SK-N-SH (cell line): Measurements from ENCODE around the gene USP40. TPM values are rescaled to one million over a fixed set of nuclear protein-coding genes. Genes with fewer than 3 reads are reported as not detected.

ENCODE experiments used
- CTCF ChIA-PET: fragments of 300-600, 350-600 bp; formaldehyde crosslinking; extraction: SDS; loops from one replicate; lab custom pipeline; 2021; lab: Yijun Ruan, JAX
- POLR2A ChIA-PET: fragments of 350-600 bp; sonication (Branson Sonifier 250); formaldehyde crosslinking; extraction: SDS; loops from one replicate; lab custom pipeline; 2020; ENCODE audit warnings: antibody characterized with exemption, inconsistent platforms; lab: Yijun Ruan, JAX
- DNase-seq: peaks from one replicate; pipeline ENCODE4 v3.0.0; 2012
- H2AFZ ChIP-seq: fragments of 200-600 bp; sonication (generic); 2 replicates; pipeline ENCODE4 v1.8.1; 2016; ENCODE audit warnings: antibody characterized with exemption, mild to moderate bottlenecking, low read depth
- H3F3A ChIP-seq: fragments of 200-600 bp; sonication (generic); replicated peaks from 2 replicates; pipeline ENCODE3; 2016; ENCODE audit warnings: antibody characterized with exemption, mild to moderate bottlenecking; ENCODE audit not compliant: insufficient read depth
- H3K27ac ChIP-seq, 2 experiments: fragments of 200-500 bp in 1 of 2; fragments of 200-600 bp in 1 of 2; sonication (Bioruptor generic) in 1 of 2; sonication (generic), shearing (Covaris generic) in 1 of 2; 2 replicates each; pipeline versions ENCODE4 v1.5.1 to v1.6.1; 2014 to 2016; ENCODE audit warnings: low read depth in 2 of 2, inconsistent platforms in 1 of 2, low read length in 1 of 2, mild to moderate bottlenecking in 1 of 2, mixed read lengths in 1 of 2
- H3K27me3 ChIP-seq: fragments of 200-600 bp; sonication (generic), shearing (Covaris generic); 2 replicates; pipeline ENCODE4 v1.6.1; 2016; ENCODE audit warnings: mixed run types; ENCODE audit not compliant: insufficient read depth
- H3K36me3 ChIP-seq, 2 experiments: fragments of 200-500 bp in 1 of 2; fragments of 200-600 bp in 1 of 2; sonication (Bioruptor generic) in 1 of 2; sonication (generic) in 1 of 2; replicated peaks in 1 of 2; 2 replicates each; pipeline versions ENCODE3 to v1.5.1; 2014 to 2016; ENCODE audit warnings: low read length in 1 of 2, mild to moderate bottlenecking in 1 of 2; ENCODE audit not compliant: insufficient read depth in 2 of 2, control insufficient read depth in 1 of 2
- H3K4me1 ChIP-seq, 2 experiments: fragments of 200-500 bp in 1 of 2; fragments of 200-600 bp in 1 of 2; sonication (Bioruptor generic) in 1 of 2; sonication (generic), shearing (Covaris generic) in 1 of 2; 2 replicates each; pipeline versions ENCODE4 v1.5.1 to v1.6.1; 2014 to 2016; ENCODE audit warnings: low read depth in 1 of 2, low read length in 1 of 2, mixed run types in 1 of 2; ENCODE audit not compliant: insufficient read depth in 2 of 2, control insufficient read depth in 1 of 2
- H3K4me2 ChIP-seq: fragments of 200-600 bp; sonication (generic), shearing (Covaris generic); 2 replicates; pipeline ENCODE4 v1.6.1; 2017; ENCODE audit warnings: mixed run types
- H3K4me3 ChIP-seq, 2 experiments: fragments of 200-500 bp in 1 of 2; fragments of 200-600 bp in 1 of 2; sonication (Bioruptor generic) in 1 of 2; sonication (generic), shearing (Covaris generic) in 1 of 2; 2 replicates each; pipeline versions ENCODE4 v1.5.1 to v1.8.1; 2014 to 2016; ENCODE audit warnings: low read depth in 2 of 2, inconsistent platforms in 1 of 2, low read length in 1 of 2, mild to moderate bottlenecking in 1 of 2, mixed read lengths in 1 of 2, moderate library complexity in 1 of 2
- H3K79me2 ChIP-seq: fragments of 200-600 bp; sonication (generic); 2 replicates; pipeline ENCODE4 v1.8.1; 2017; ENCODE audit warnings: mild to moderate bottlenecking; ENCODE audit not compliant: insufficient read depth
- H3K9ac ChIP-seq: fragments of 200-600 bp; sonication (generic); 2 replicates; pipeline ENCODE4 v1.6.1; 2017; ENCODE audit warnings: mixed run types
- H3K9me2 ChIP-seq: fragments of 200-600 bp; sonication (generic); 2 replicates; pipeline ENCODE4 v1.6.1; 2017; ENCODE audit warnings: mixed run types
- H3K9me3 ChIP-seq: fragments of 200-600 bp; sonication (generic); 2 replicates; pipeline ENCODE4 v1.6.1; 2017; ENCODE audit warnings: mixed run types, mild to moderate bottlenecking, moderate library complexity
- H4K20me1 ChIP-seq: fragments of 200-600 bp; sonication (generic); 2 replicates; pipeline ENCODE4 v1.6.1; 2017; ENCODE audit warnings: mild to moderate bottlenecking, mixed run types; ENCODE audit not compliant: insufficient read depth
- ELF1 ChIP-seq: IDR thresholded peaks from 2 replicates; pipeline ENCODE4 v1.4.0; 2012
- FOXJ3 ChIP-seq: sonication (generic); formaldehyde crosslinking; IDR thresholded peaks from 2 replicates; pipeline ENCODE4 v1.5.1; 2020; ENCODE audit warnings: mild to moderate bottlenecking, missing genetic modification reagents
- GABPA ChIP-seq: IDR thresholded peaks from 2 replicates; pipeline ENCODE4 v1.4.0; 2012; ENCODE audit warnings: low read depth, mild to moderate bottlenecking
- GATA2 ChIP-seq: sonication (generic); formaldehyde crosslinking; IDR thresholded peaks from 2 replicates; pipeline ENCODE4 v1.5.0; 2020; ENCODE audit warnings: mild to moderate bottlenecking, missing genetic modification reagents
- MAX ChIP-seq: IDR thresholded peaks from 2 replicates; pipeline ENCODE4 v1.4.0; 2012; ENCODE audit warnings: low read depth
- NFIC ChIP-seq: IDR thresholded peaks from 2 replicates; pipeline ENCODE4 v1.4.0; 2012; ENCODE audit warnings: borderline replicate concordance
- PBX3 ChIP-seq: IDR thresholded peaks from 2 replicates; pipeline ENCODE4; 2012
- POLR2AphosphoS5 ChIP-seq: IDR thresholded peaks from 2 replicates; pipeline ENCODE4 v1.6.1; 2012; ENCODE audit warnings: low read depth, low read length
- SMC3 ChIP-seq: IDR thresholded peaks from 2 replicates; pipeline ENCODE4 v1.6.1; 2012; ENCODE audit warnings: low read depth, low read length, improper control_type of control experiment
- TEAD4 ChIP-seq: IDR thresholded peaks from 2 replicates; pipeline ENCODE4 v1.4.0; 2012; ENCODE audit warnings: mild to moderate bottlenecking, borderline replicate concordance; ENCODE audit not compliant: insufficient read depth
- USF2 ChIP-seq: fragments of 150-350 bp; IDR thresholded peaks from 2 replicates; pipeline ENCODE4 v1.6.1; 2017; ENCODE audit warnings: antibody characterized with exemption, low read length, low read depth, borderline replicate concordance
- YY1 ChIP-seq: IDR thresholded peaks from 2 replicates; pipeline ENCODE4 v1.4.0; 2012; ENCODE audit warnings: low read depth, mild to moderate bottlenecking
- ZBTB33 ChIP-seq: IDR thresholded peaks from 2 replicates; pipeline ENCODE4 v1.4.0; 2012; ENCODE audit warnings: low read depth, borderline replicate concordance
- WGBS: methylation state at CpG from one replicate; pipeline ENCODE4 v1.1.6; 2017; ENCODE audit warnings: low lambda C conversion rate; 5-methylcytosine and 5-hydroxymethylcytosine counted together
- polyA plus RNA-seq, 3 experiments: library from polyadenylated mRNA; depleted of rRNA; stranded (reverse); fragments of >200 nt; gene quantifications; 2 replicates each; pipeline ENCODE4 v1.2.3, GENCODE V29; 2012

The USP40 gene
- polyA plus RNA-seq, 1 of the 3 experiments (the other 2 are of a cell fraction), result 37.0 TPM

- TF ChIP-seq GABPA, result no peak
- no peak for TF ChIP-seq ZBTB33
Observed at GRCh38 chr2:233544200-233544610, 22.4 kb downstream of the USP40 start (continued).

- ChIA-PET CTCF (interaction anchor here (0.9 kb wide), 1 partner anchor 18 kb away, joined by 3 read pairs; no protein-coding TSS in a partner anchor), POLR2A (no interaction called here)
- Histone ChIP-seq H4K20me1 (no peaks in the 10 kb centered on the region), H3K4me2 (no peak overlapping the region), H3K9ac (no peak overlapping the region), H3F3A (peaks cover 6% of the 10 kb centered on the region), H3K9me3 (no peaks in the 10 kb centered on the region), H3K4me3 (no peak overlapping the region), H3K36me3 (peaks cover 54 to 69% of the 10 kb centered on the region in 2 experiments), H3K27me3 (no peaks in the 10 kb centered on the region), H2AFZ (no peak overlapping the region)
- DNase-seq, result no peak
- 70% methylated on average over 5 of the region's 5 CpGs for WGBS
- no peak for TF ChIP-seq POLR2AphosphoS5
- no peak for TF ChIP-seq ELF1
- TF ChIP-seq NFIC, result no peak
- TF ChIP-seq TEAD4, result no peak
- TF ChIP-seq USF2, result no peak
- TF ChIP-seq GATA2 (CRISPR knock-in tag), result no peak
- TF ChIP-seq FOXJ3 (CRISPR knock-in tag), result no peak
- TF ChIP-seq, all 33 proteins: peak for 0
- Histone ChIP-seq H3K27ac (no peak overlapping the region), H3K79me2 (no peaks in the 10 kb centered on the region), H3K4me1 (no peaks in the 10 kb centered on the region), H3K9me2 (no peaks in the 10 kb centered on the region)
Observed at GRCh38 chr2:233542507-233542906, 24.1 kb downstream of the USP40 start.

- CTCF ChIA-PET, result no interaction called here
- WGBS, result 98% methylated on average over 5 of the region's 5 CpGs
- no peak overlapping the region for H3K9ac ChIP-seq
Observed at GRCh38 chr2:233538741-233539140, 27.8 kb downstream of the USP40 start.

More at GRCh38 chr2:233538741-233539140, 27.8 kb downstream of the USP40 start:
- H3K4me3 ChIP-seq, result no peak overlapping the region
- H2AFZ ChIP-seq, result no peak overlapping the region
- POLR2A ChIA-PET, result no interaction called here
- H3K27me3 ChIP-seq, result no peaks in the 10 kb centered on the region
- H3K9me2 ChIP-seq, result no peaks in the 10 kb centered on the region
- H3K79me2 ChIP-seq, result no peaks in the 10 kb centered on the region
- no peaks in the 10 kb centered on the region for H4K20me1 ChIP-seq
- H3K9me3 ChIP-seq, result no peaks in the 10 kb centered on the region
- H3K36me3 ChIP-seq, result peaks cover 39 to 61% of the 10 kb centered on the region in 2 experiments
- no peaks in the 10 kb centered on the region for H3K4me1 ChIP-seq
- TF ChIP-seq PBX3 (no peak), GATA2 (CRISPR knock-in tag) (no peak), SMC3 (no peak), MAX (no peak), YY1 (no peak)
- H3K4me2 ChIP-seq, result no peak overlapping the region
- H3K27ac ChIP-seq, result no peak overlapping the region
- DNase-seq, result no peak
- peaks cover 6% of the 10 kb centered on the region for H3F3A ChIP-seq
